HepG2 (cell line): ENCODE measurements around the gene CD4. TPM values are rescaled to one million over a fixed set of nuclear protein-coding genes. Genes with fewer than 3 reads are reported as not detected.

Source experiments
- ATAC-seq: fragments of 200-7000 bp; cut with Tn5 transposase; 3 replicates; pipeline ENCODE4 v1.9.1; 2020; ENCODE audit warnings: mild to moderate bottlenecking, moderate library complexity
- BruUV-seq: library from RNA; stranded (reverse); fragments of 400-500 nt; replicated peaks from 2 replicates; lab custom pipeline; 2021; lab: Mats Ljungman, UMichigan
- CTCF ChIA-PET: fragments of 300-600 bp; formaldehyde crosslinking; extraction: SDS; loops from one replicate; lab custom pipeline; 2021; ENCODE audit warnings: low total read pairs, inconsistent platforms, low intra/inter-chr PET ratio; lab: Yijun Ruan, JAX
- POLR2A ChIA-PET: fragments of 350-600 bp; sonication (Branson Sonifier 250); formaldehyde crosslinking; loops from one replicate; lab custom pipeline; 2020; ENCODE audit warnings: antibody characterized with exemption, inconsistent platforms; lab: Yijun Ruan, JAX
- DNase-seq: peaks from one replicate; pipeline ENCODE4 v3.0.0-alpha.2; 2015; ENCODE audit warnings: low spot score
- FAIRE-seq: peaks from 3 replicates; lab custom pipeline; 2011; peaks lifted over from hg19 to GRCh38; lab: Jason Lieb, UNC
- H2AFZ ChIP-seq: one replicate; pipeline ENCODE4 v1.6.1; 2011; ENCODE audit warnings: low read length, inconsistent platforms
- H3K27ac ChIP-seq: fragments of 300-600 bp; 3 replicates; pipeline ENCODE4 v1.8.0; 2011; ENCODE audit warnings: mixed run types, mild to moderate bottlenecking, mixed read lengths, low read length, inconsistent platforms; ENCODE audit not compliant: insufficient read depth; ENCODE audit errors: extremely low read length
- H3K27me3 ChIP-seq, 2 experiments: fragments of 200-600 bp in 1 of 2; 2 replicates in 1 of 2; 3 replicates in 1 of 2; pipeline versions ENCODE4 v1.6.0 to v1.8.0; 2011; ENCODE audit warnings: low read length in 2 of 2, mild to moderate bottlenecking in 2 of 2, moderate library complexity in 2 of 2, inconsistent platforms in 1 of 2; ENCODE audit not compliant: insufficient read depth in 2 of 2, control insufficient read depth in 1 of 2
- H3K36me3 ChIP-seq, 2 experiments: fragments of 200-600 bp in 1 of 2; replicated peaks in 1 of 2; 2 replicates in 1 of 2; 3 replicates in 1 of 2; pipeline versions ENCODE4 v1.5.1 to v1.8.0; 2011; ENCODE audit warnings: low read length in 2 of 2, inconsistent platforms in 1 of 2; ENCODE audit not compliant: insufficient read depth in 2 of 2, control insufficient read depth in 1 of 2
- H3K4me1 ChIP-seq: 2 replicates; pipeline ENCODE4 v1.5.1; 2012; ENCODE audit warnings: low read length, inconsistent platforms; ENCODE audit not compliant: insufficient read depth
- H3K4me2 ChIP-seq: 2 replicates; pipeline ENCODE4 v1.6.0; 2011; ENCODE audit warnings: low read depth, low read length, inconsistent platforms
- H3K4me3 ChIP-seq, 3 experiments: fragments of 200-600 bp in 1 of 3; sonication (generic), shearing (Covaris generic) in 1 of 3; replicated peaks in 1 of 3; 2 replicates each; pipeline ENCODE4 v1.5.1; 2011 to 2016; ENCODE audit warnings: low read length in 3 of 3, inconsistent platforms in 2 of 3, low read depth in 2 of 3, mild to moderate bottlenecking in 2 of 3, control low read depth in 1 of 3, mixed read lengths in 1 of 3; ENCODE audit not compliant: insufficient read depth in 1 of 3
- H3K79me2 ChIP-seq: one replicate; pipeline ENCODE4 v1.6.1; 2011; ENCODE audit warnings: low read length, inconsistent platforms; ENCODE audit not compliant: insufficient read depth
- H3K9ac ChIP-seq: 2 replicates; pipeline ENCODE4 v1.6.0; 2011; ENCODE audit warnings: mild to moderate bottlenecking, low read depth, low read length, inconsistent platforms; ENCODE audit not compliant: insufficient read depth
- H3K9me3 ChIP-seq: 2 replicates; pipeline ENCODE4 v1.5.1; 2012; ENCODE audit warnings: mild to moderate bottlenecking, low read length
- H4K20me1 ChIP-seq: 2 replicates; pipeline ENCODE4 v1.6.0; 2011; ENCODE audit warnings: inconsistent platforms, mild to moderate bottlenecking, low read length, moderate library complexity; ENCODE audit not compliant: insufficient read depth
- FOSL2 ChIP-seq: sonication (generic); formaldehyde crosslinking; IDR thresholded peaks from 2 replicates; pipeline ENCODE4 v1.4.0; 2020; ENCODE audit warnings: missing genetic modification reagents
- GRHL1 ChIP-seq: sonication (generic); formaldehyde crosslinking; conservative IDR thresholded peaks from 2 replicates; pipeline ENCODE4 v1.8.0; 2022; ENCODE audit warnings: missing genetic modification reagents
- GTF3A ChIP-seq: sonication (generic); formaldehyde crosslinking; conservative IDR thresholded peaks from 2 replicates; pipeline ENCODE4 v1.4.0; 2020; ENCODE audit warnings: mild to moderate bottlenecking, missing genetic modification reagents
- KLF11 ChIP-seq: IDR thresholded peaks from 2 replicates; pipeline ENCODE4 v1.6.1; 2016; ENCODE audit warnings: missing compliant biosample characterization
- KLF12 ChIP-seq: sonication (generic); formaldehyde crosslinking; IDR thresholded peaks from 2 replicates; pipeline ENCODE4 v1.4.0; 2020; ENCODE audit warnings: missing genetic modification reagents, borderline replicate concordance
- NRL ChIP-seq: sonication (generic); formaldehyde crosslinking; IDR thresholded peaks from 2 replicates; pipeline ENCODE4 v1.5.0; 2020; ENCODE audit warnings: missing genetic modification reagents, mild to moderate bottlenecking, moderate library complexity, borderline replicate concordance
- RFX1 ChIP-seq: fragments of 450-650 bp; IDR thresholded peaks from 2 replicates; pipeline ENCODE4 v1.6.1; 2017
- SPEN ChIP-seq: sonication (generic); formaldehyde crosslinking; IDR thresholded peaks from 2 replicates; pipeline ENCODE4 v1.5.1; 2020; ENCODE audit warnings: low read depth, mild to moderate bottlenecking, missing genetic modification reagents
- SRY ChIP-seq: sonication (generic); formaldehyde crosslinking; IDR thresholded peaks from 2 replicates; pipeline ENCODE4 v1.8.0; 2022; ENCODE audit warnings: mild to moderate bottlenecking, missing genetic modification reagents
- TBL1XR1 ChIP-seq: fragments of 150-350 bp; IDR thresholded peaks from 2 replicates; pipeline ENCODE4 v1.6.1; 2014; ENCODE audit warnings: borderline replicate concordance, low read length; ENCODE audit not compliant: partially characterized antibody
- ZNF337 ChIP-seq: sonication (generic); formaldehyde crosslinking; IDR thresholded peaks from 2 replicates; pipeline ENCODE4 v1.5.1; 2020; ENCODE audit warnings: missing genetic modification reagents, low read depth, mild to moderate bottlenecking, borderline replicate concordance
- ZNF530 ChIP-seq: sonication (generic); formaldehyde crosslinking; IDR thresholded peaks from 2 replicates; pipeline ENCODE4 v1.5.0; 2020; ENCODE audit warnings: low read depth, mild to moderate bottlenecking, missing genetic modification reagents
- ZNF687 ChIP-seq: sonication (generic); formaldehyde crosslinking; IDR thresholded peaks from 2 replicates; pipeline ENCODE4 v1.5.1; 2020; ENCODE audit warnings: mild to moderate bottlenecking, missing genetic modification reagents, moderate library complexity
- ZNF737 ChIP-seq: sonication (generic); formaldehyde crosslinking; IDR thresholded peaks from 2 replicates; pipeline ENCODE4 v1.5.0; 2020; ENCODE audit warnings: missing genetic modification reagents, mild to moderate bottlenecking, borderline replicate concordance
- ZNF841 ChIP-seq: sonication (generic); formaldehyde crosslinking; IDR thresholded peaks from 2 replicates; pipeline ENCODE4 v1.8.1; 2023; ENCODE audit warnings: missing genetic modification reagents, borderline replicate concordance
- WGBS: methylation state at CpG from one replicate; pipeline ENCODE4 v1.1.6; 2017; ENCODE audit warnings: low lambda C conversion rate; 5-methylcytosine and 5-hydroxymethylcytosine counted together
- in situ Hi-C: cut with HindIII; loops from 2 replicates; pipeline ENCODE4 v1.10.0; 2017; ENCODE audit warnings: low pct_unique_long_range_greater_than_20kb; ENCODE audit not compliant: extremely low pct_ligation_motif_present
- intact Hi-C: fragments of 100-400 bp; cut with micrococcal nuclease; formaldehyde crosslinking; loops from one replicate; pipeline ENCODE4 v1.10.0; 2022; ENCODE audit not compliant: unreplicated experiment
- polyA plus RNA-seq, 8 experiments: library from polyadenylated mRNA; depleted of rRNA in 3 of 8; stranded (reverse) in 7 of 8; unstranded in 1 of 8; fragments of >200 nt; fragmentation: Illumina TruSeq in 4 of 8; extraction: Trizol in 4 of 8; gene quantifications; 2 replicates each; pipeline versions ENCODE4 v1.2.1 to v1.2.3, GENCODE V29; 2011 to 2016; ENCODE audit warnings: low read depth in 4 of 8, missing spikeins in 1 of 8, mixed read lengths in 1 of 8; ENCODE audit not compliant: insufficient read depth in 1 of 8
- total RNA-seq, 5 experiments: library from RNA; depleted of rRNA; stranded (reverse); fragments of >200 nt; fragmentation: Illumina TruSeq; extraction: Trizol; gene quantifications; 2 replicates each; pipeline ENCODE4 v1.2.3, GENCODE V29; 2016; ENCODE audit warnings: low read depth in 1 of 5

The CD4 gene
- total and polyA plus RNA-seq, 2 of the 13 experiments (the other 11 are each of a cell fraction or from before 2014, with no cell fraction given), result 0.07 to 0.95 TPM

- TF ChIP-seq ZNF530 (CRISPR knock-in tag) (no peak), ZNF687 (CRISPR knock-in tag) (no peak)
Observed at GRCh38 chr12:6854036-6854435, 64.7 kb downstream of the CD4 start (continued).

GRCh38 chr12:6855322-6855721 is 66.0 kb downstream of the CD4 start:
- Histone ChIP-seq H3K9me3 (no peaks in the 10 kb centered on the region), H3K9ac (no peak overlapping the region), H3K36me3 (peaks cover 23 to 52% of the 10 kb centered on the region in 2 experiments), H3K79me2 (peaks cover 28% of the 10 kb centered on the region), H3K4me3 (no peak overlapping the region), H2AFZ (no peak overlapping the region), H3K27ac (no peak overlapping the region), H4K20me1 (no peaks in the 10 kb centered on the region; the same call in 1 of the 2 replicates), H3K4me2 (no peak overlapping the region), H3K4me1 (peaks cover 22% of the 10 kb centered on the region), H3K27me3 (no peaks in the 10 kb centered on the region)
- 95% methylated on average over 14 of the region's 14 CpGs for WGBS
- ChIA-PET CTCF (no interaction called here), POLR2A (interaction anchor here (0.9 to 5.2 kb wide), 2 partner anchors 12 to 18 kb away, joined by 3 to 132 read pairs; partner anchors contain the start of genes SPSB2 and TPI1)
- FAIRE-seq (no peak), DNase-seq (no peak), ATAC-seq (no peak)
- intact Hi-C loops (no loop called here), in situ Hi-C loops (no loop called here)
- no TSS peak for BruUV-seq
- TF ChIP-seq SPEN (no peak), GRHL1 (CRISPR knock-in tag) (no peak), KLF12 (CRISPR knock-in tag) (no peak), GTF3A (CRISPR knock-in tag) (no peak), SRY (CRISPR knock-in tag) (no peak), ZNF737 (no peak), TBL1XR1 (no peak), RFX1 (no peak), ZNF841 (no peak), ZNF337 (no peak), NRL (CRISPR knock-in tag) (no peak), KLF11 (CRISPR knock-in tag) (no peak), FOSL2 (no peak)
